HCT116 (cell line): ENCODE data around the gene DCAF17. TPM values are rescaled to one million over a fixed set of nuclear protein-coding genes. Genes with fewer than 3 reads are reported as not detected.

Source experiments
- ATAC-seq: fragments of 200-7000 bp; cut with Tn5 transposase; 2 replicates; pipeline ENCODE4 v1.9.1; 2020; ENCODE audit warnings: mild to moderate bottlenecking, moderate library complexity
- BruUV-seq: library from RNA; stranded (reverse); fragments of 400-500 nt; replicated peaks from 2 replicates; lab custom pipeline; 2021; lab: Mats Ljungman, UMichigan
- CTCF ChIA-PET: fragments of 300-600 bp; sonication (Branson Sonifier 250); formaldehyde crosslinking; loops from one replicate; lab custom pipeline; 2021; ENCODE audit warnings: antibody characterized with exemption; lab: Charles Lee
- POLR2A ChIA-PET: fragments of 300-600, 350-600 bp; sonication (Branson Sonifier 250); formaldehyde crosslinking; loops from one replicate; lab custom pipeline; 2021; ENCODE audit warnings: antibody characterized with exemption; lab: Charles Lee
- RAD21 ChIA-PET, 2 experiments: fragments of 300-600 bp; sonication (Branson Sonifier 250); formaldehyde crosslinking; loops; one replicate each; lab custom pipeline; 2023; ENCODE audit warnings: low total read pairs in 2 of 2; ENCODE audit not compliant: uncharacterized antibody in 2 of 2, unreplicated experiment in 2 of 2, low non-redundant PET in 1 of 2; lab: Charles Lee
- DNase-seq: peaks from one replicate; pipeline ENCODE4 v3.0.0-alpha.2; 2010; ENCODE audit warnings: low read depth, low spot score
- H2AFZ ChIP-seq: fragments of 200-600 bp; shearing (Covaris generic), sonication (generic); 2 replicates; pipeline ENCODE4 v1.6.1; 2017; ENCODE audit warnings: low read depth, mixed run types, mixed read lengths, antibody characterized with exemption, low read length; ENCODE audit not compliant: poor library complexity, severe bottlenecking
- H3K27ac ChIP-seq: 2 replicates; pipeline ENCODE4 v1.5.1; 2012; ENCODE audit warnings: low read depth, low read length
- H3K27me3 ChIP-seq: fragments of 200-600 bp; sonication (generic); 2 replicates; pipeline ENCODE4 v1.6.1; 2016; ENCODE audit warnings: mixed run types, low read length, mixed read lengths; ENCODE audit not compliant: insufficient read depth
- H3K36me3 ChIP-seq, 2 experiments: fragments of 200-500 bp in 1 of 2; fragments of 200-600 bp in 1 of 2; sonication (Bioruptor generic) in 1 of 2; sonication (generic) in 1 of 2; 2 replicates each; pipeline versions ENCODE4 v1.5.1 to v1.6.1; 2014 to 2016; ENCODE audit warnings: low read length in 2 of 2, inconsistent platforms in 1 of 2, mixed read lengths in 1 of 2, mixed run types in 1 of 2; ENCODE audit not compliant: insufficient read depth in 2 of 2, control insufficient read depth in 1 of 2
- H3K4me1 ChIP-seq, 2 experiments: fragments of 200-600 bp in 1 of 2; sonication (generic) in 1 of 2; 2 replicates each; pipeline versions ENCODE4 v1.5.1 to v1.6.1; 2012 to 2017; ENCODE audit warnings: low read length in 2 of 2, inconsistent platforms in 1 of 2, mild to moderate bottlenecking in 1 of 2, mixed read lengths in 1 of 2, mixed run types in 1 of 2, moderate library complexity in 1 of 2; ENCODE audit not compliant: insufficient read depth in 2 of 2, control insufficient read depth in 1 of 2
- H3K4me2 ChIP-seq: fragments of 200-600 bp; sonication (generic); 2 replicates; pipeline ENCODE4 v1.6.1; 2017; ENCODE audit warnings: mixed run types, low read length, mixed read lengths
- H3K4me3 ChIP-seq, 2 experiments: fragments of 200-600 bp in 1 of 2; sonication (generic) in 1 of 2; replicated peaks in 1 of 2; 2 replicates each; pipeline ENCODE4 v1.5.1; 2011 to 2016; ENCODE audit warnings: low read length in 2 of 2, control low read depth in 1 of 2, low read depth in 1 of 2, mild to moderate bottlenecking in 1 of 2, mixed read lengths in 1 of 2, mixed run types in 1 of 2
- H3K79me2 ChIP-seq: fragments of 200-600 bp; sonication (generic); 2 replicates; pipeline ENCODE4 v1.6.1; 2017; ENCODE audit warnings: mild to moderate bottlenecking, mixed run types, low read length, moderate library complexity, mixed read lengths; ENCODE audit not compliant: insufficient read depth
- H3K9ac ChIP-seq: fragments of 200-600 bp; sonication (generic); 2 replicates; pipeline ENCODE4 v1.6.1; 2016; ENCODE audit warnings: low read length, mixed read lengths
- H3K9me2 ChIP-seq: fragments of 200-600 bp; sonication (generic), shearing (Covaris generic); 2 replicates; pipeline ENCODE4 v1.6.1; 2017; ENCODE audit warnings: mixed run types, mild to moderate bottlenecking, moderate library complexity; ENCODE audit not compliant: insufficient read depth
- H3K9me3 ChIP-seq, 2 experiments: fragments of 200-500 bp in 1 of 2; fragments of 200-600 bp in 1 of 2; sonication (Bioruptor generic) in 1 of 2; sonication (generic) in 1 of 2; 2 replicates each; pipeline ENCODE4 v1.6.1; 2014 to 2017; ENCODE audit warnings: low read length in 2 of 2, mixed read lengths in 2 of 2, inconsistent platforms in 1 of 2, low read depth in 1 of 2, mild to moderate bottlenecking in 1 of 2, mixed run types in 1 of 2, moderate library complexity in 1 of 2; ENCODE audit not compliant: control insufficient read depth in 1 of 2, insufficient read depth in 1 of 2
- H4K20me1 ChIP-seq: fragments of 200-600 bp; sonication (generic), shearing (Covaris generic); 2 replicates; pipeline ENCODE4 v1.6.1; 2017; ENCODE audit warnings: mixed run types, mild to moderate bottlenecking, moderate library complexity; ENCODE audit not compliant: insufficient read depth
- CBX3 ChIP-seq: IDR thresholded peaks from 2 replicates; pipeline ENCODE4 v1.6.1; 2012; ENCODE audit warnings: low read depth
- CEBPB ChIP-seq: IDR thresholded peaks from 2 replicates; pipeline ENCODE4 v1.6.1; 2012; ENCODE audit warnings: low read depth
- ELF1 ChIP-seq: IDR thresholded peaks from 2 replicates; pipeline ENCODE4 v1.6.1; 2012; ENCODE audit warnings: low read depth, borderline replicate concordance
- EZH2 ChIP-seq: fragments of 200-600 bp; sonication (generic); IDR thresholded peaks from 2 replicates; pipeline ENCODE4 v1.6.1; 2017; ENCODE audit warnings: antibody characterized with exemption, mixed run types
- EZH2phosphoT487 ChIP-seq: fragments of 200-600 bp; IDR thresholded peaks from 2 replicates; pipeline ENCODE4 v1.6.1; 2018; ENCODE audit warnings: antibody characterized with exemption, borderline replicate concordance
- FOSL1 ChIP-seq: IDR thresholded peaks from 2 replicates; pipeline ENCODE4 v1.6.1; 2012; ENCODE audit warnings: low read depth
- POLR2AphosphoS5 ChIP-seq: IDR thresholded peaks from 2 replicates; pipeline ENCODE4 v1.6.1; 2011; ENCODE audit warnings: mild to moderate bottlenecking, low read depth, low read length, moderate library complexity
- RAD21 ChIP-seq: IDR thresholded peaks from 2 replicates; pipeline ENCODE4 v1.6.1; 2012; ENCODE audit warnings: low read depth, mild to moderate bottlenecking
- SP1 ChIP-seq: IDR thresholded peaks from 2 replicates; pipeline ENCODE4 v1.6.1; 2012; ENCODE audit warnings: low read depth
- YY1 ChIP-seq: IDR thresholded peaks from 2 replicates; pipeline ENCODE4 v1.6.1; 2011; ENCODE audit warnings: low read length, low read depth, moderate library complexity, mild to moderate bottlenecking; ENCODE audit not compliant: insufficient replicate concordance; ENCODE audit errors: extremely low read depth
- intact Hi-C: fragments of 100-400 bp; cut with micrococcal nuclease; formaldehyde crosslinking; loops from 2 replicates; pipeline ENCODE4 v1.10.0; 2022
- total RNA-seq: library from RNA; stranded (reverse); gene quantifications from one replicate; pipeline ENCODE4 v1.2.1, GENCODE V29; 2021; ENCODE audit not compliant: unreplicated experiment
- TF ChIP-seq, protein P1 (sequence below): IDR thresholded peaks from 2 replicates; pipeline ENCODE4 v1.6.1; 2012
- TF ChIP-seq, protein P2 (sequence below): IDR thresholded peaks from 2 replicates; pipeline ENCODE4 v1.6.1; 2012
- TF ChIP-seq, protein P3 (sequence below): IDR thresholded peaks from 2 replicates; pipeline ENCODE4 v1.6.1; 2012; ENCODE audit warnings: low read depth

Gene DCAF17
- total RNA-seq, 1 experiment from 2014 or later: 17.7 TPM

DNA sequence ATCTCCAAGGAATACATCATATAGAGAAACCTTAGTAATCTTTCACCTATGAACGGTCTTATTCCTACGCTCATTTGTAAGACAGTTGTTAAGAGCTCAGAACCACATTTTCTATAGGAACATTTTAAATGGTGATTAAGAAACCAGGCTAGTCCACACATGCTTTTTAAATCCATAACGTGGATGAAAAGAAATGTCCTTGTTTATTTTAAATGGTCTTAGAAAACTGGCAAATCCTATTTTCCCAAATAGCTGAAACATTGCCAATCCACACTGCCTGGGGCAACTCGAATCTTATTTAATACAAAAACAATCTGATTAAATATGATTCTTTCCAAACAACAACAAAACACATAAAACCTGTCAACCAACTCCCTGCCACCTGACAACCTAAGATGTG is 23.9 kb upstream of the DCAF17 start:
- H3K4me2 ChIP-seq: no peak overlapping the region
- ChIA-PET POLR2A (no interaction called here), CTCF (no interaction called here), RAD21 (no interaction called here)
- H3K9me2 ChIP-seq: no peaks in the 10 kb centered on the region
- ATAC-seq (no peak), DNase-seq (no peak)
- H3K4me3 ChIP-seq: no peak overlapping the region
- H3K79me2 ChIP-seq: peaks cover 94% of the 10 kb centered on the region
- TF ChIP-seq, protein P1, sequence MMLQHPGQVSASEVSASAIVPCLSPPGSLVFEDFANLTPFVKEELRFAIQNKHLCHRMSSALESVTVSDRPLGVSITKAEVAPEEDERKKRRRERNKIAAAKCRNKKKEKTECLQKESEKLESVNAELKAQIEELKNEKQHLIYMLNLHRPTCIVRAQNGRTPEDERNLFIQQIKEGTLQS: no peak
- TF ChIP-seq, protein P2, sequence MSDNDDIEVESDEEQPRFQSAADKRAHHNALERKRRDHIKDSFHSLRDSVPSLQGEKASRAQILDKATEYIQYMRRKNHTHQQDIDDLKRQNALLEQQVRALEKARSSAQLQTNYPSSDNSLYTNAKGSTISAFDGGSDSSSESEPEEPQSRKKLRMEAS: no peak
- TF ChIP-seq, protein P3, sequence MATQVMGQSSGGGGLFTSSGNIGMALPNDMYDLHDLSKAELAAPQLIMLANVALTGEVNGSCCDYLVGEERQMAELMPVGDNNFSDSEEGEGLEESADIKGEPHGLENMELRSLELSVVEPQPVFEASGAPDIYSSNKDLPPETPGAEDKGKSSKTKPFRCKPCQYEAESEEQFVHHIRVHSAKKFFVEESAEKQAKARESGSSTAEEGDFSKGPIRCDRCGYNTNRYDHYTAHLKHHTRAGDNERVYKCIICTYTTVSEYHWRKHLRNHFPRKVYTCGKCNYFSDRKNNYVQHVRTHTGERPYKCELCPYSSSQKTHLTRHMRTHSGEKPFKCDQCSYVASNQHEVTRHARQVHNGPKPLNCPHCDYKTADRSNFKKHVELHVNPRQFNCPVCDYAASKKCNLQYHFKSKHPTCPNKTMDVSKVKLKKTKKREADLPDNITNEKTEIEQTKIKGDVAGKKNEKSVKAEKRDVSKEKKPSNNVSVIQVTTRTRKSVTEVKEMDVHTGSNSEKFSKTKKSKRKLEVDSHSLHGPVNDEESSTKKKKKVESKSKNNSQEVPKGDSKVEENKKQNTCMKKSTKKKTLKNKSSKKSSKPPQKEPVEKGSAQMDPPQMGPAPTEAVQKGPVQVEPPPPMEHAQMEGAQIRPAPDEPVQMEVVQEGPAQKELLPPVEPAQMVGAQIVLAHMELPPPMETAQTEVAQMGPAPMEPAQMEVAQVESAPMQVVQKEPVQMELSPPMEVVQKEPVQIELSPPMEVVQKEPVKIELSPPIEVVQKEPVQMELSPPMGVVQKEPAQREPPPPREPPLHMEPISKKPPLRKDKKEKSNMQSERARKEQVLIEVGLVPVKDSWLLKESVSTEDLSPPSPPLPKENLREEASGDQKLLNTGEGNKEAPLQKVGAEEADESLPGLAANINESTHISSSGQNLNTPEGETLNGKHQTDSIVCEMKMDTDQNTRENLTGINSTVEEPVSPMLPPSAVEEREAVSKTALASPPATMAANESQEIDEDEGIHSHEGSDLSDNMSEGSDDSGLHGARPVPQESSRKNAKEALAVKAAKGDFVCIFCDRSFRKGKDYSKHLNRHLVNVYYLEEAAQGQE: no peak
- TF ChIP-seq YY1 (no peak), EZH2 (no peak)
- BruUV-seq: no TSS peak
- no peak overlapping the region for H2AFZ ChIP-seq
- no peaks in the 10 kb centered on the region for H4K20me1 ChIP-seq
- no peaks in the 10 kb centered on the region for H3K4me1 ChIP-seq
- no peaks in the 10 kb centered on the region for H3K27me3 ChIP-seq
- no peak overlapping the region for H3K27ac ChIP-seq
- H3K36me3 ChIP-seq: no peaks in the 10 kb centered on the region
- intact Hi-C loops: no loop called here
- H3K9ac ChIP-seq: no peak overlapping the region
- H3K9me3 ChIP-seq: no peaks in the 10 kb centered on the region

DNA sequence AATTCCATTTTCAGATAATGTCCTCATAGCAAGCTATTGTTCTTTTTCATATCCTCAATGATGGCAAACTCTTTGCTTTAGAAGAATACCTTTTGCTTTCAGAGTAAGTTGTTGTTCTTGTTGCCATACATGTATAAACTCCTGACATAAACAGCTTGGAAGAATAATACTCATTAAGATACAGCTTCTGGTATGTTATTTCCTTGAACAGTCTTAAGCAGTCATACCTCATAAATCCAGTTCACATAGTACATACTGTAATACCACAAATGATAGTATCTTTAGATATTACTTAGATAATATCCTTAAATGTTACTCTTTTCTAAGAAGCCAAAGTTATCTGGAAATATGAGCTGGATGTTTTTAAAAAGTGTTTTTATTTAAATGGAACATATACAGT is 23.4 kb upstream of the DCAF17 start:
- Histone ChIP-seq H3K79me2 (peaks cover 93% of the 10 kb centered on the region), H3K27ac (no peak overlapping the region), H3K4me2 (no peak overlapping the region), H3K36me3 (no peaks in the 10 kb centered on the region), H3K9me3 (no peaks in the 10 kb centered on the region), H3K9ac (no peak overlapping the region), H3K4me3 (no peak overlapping the region), H3K4me1 (no peaks in the 10 kb centered on the region), H3K27me3 (no peaks in the 10 kb centered on the region), H2AFZ (no peak overlapping the region), H4K20me1 (no peaks in the 10 kb centered on the region), H3K9me2 (no peaks in the 10 kb centered on the region)
- intact Hi-C loops: no loop called here
- ChIA-PET RAD21 (no interaction called here), POLR2A (no interaction called here), CTCF (no interaction called here)
- DNase-seq: no peak
- no TSS peak for BruUV-seq
- no peak for ATAC-seq
- TF ChIP-seq, protein P3: no peak
- TF ChIP-seq SP1 (no peak), FOSL1 (no peak), EZH2 (no peak), CEBPB (no peak), ELF1 (no peak), RAD21 (no peak), POLR2AphosphoS5 (no peak), EZH2phosphoT487 (no peak), YY1 (no peak), CBX3 (no peak)
- TF ChIP-seq, protein P2: no peak
